HG03280 (cell line): ENCODE results near the gene CDT1.

Source experiments
- ATAC-seq: cut with Tn5 transposase; IDR thresholded peaks from one replicate; pipeline ENCODE4 v1.9.1; 2021; ENCODE audit warnings: mild to moderate bottlenecking, moderate library complexity; ENCODE audit not compliant: unreplicated experiment

CDT1 gene

DNA sequence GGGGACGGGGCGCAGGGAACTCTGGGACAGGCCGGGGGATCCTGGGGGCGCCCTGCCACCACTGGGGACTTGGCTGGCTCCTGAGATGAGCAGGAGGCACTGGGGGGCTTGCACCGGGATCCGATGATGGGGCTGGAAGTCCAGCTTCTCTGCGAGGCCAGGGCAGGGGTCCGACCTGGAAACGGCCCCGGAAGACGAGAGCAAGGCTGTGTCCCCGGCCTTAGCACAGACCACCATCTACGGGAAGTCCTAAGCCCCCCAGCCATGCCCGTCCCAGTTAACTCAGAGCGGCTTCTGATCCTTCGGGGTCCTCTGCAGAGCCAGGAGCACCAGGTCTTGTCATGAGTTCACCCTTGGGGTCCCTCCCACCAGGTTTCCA is 573 bp downstream of the CDT1 start:
- ATAC-seq = no peak

DNA sequence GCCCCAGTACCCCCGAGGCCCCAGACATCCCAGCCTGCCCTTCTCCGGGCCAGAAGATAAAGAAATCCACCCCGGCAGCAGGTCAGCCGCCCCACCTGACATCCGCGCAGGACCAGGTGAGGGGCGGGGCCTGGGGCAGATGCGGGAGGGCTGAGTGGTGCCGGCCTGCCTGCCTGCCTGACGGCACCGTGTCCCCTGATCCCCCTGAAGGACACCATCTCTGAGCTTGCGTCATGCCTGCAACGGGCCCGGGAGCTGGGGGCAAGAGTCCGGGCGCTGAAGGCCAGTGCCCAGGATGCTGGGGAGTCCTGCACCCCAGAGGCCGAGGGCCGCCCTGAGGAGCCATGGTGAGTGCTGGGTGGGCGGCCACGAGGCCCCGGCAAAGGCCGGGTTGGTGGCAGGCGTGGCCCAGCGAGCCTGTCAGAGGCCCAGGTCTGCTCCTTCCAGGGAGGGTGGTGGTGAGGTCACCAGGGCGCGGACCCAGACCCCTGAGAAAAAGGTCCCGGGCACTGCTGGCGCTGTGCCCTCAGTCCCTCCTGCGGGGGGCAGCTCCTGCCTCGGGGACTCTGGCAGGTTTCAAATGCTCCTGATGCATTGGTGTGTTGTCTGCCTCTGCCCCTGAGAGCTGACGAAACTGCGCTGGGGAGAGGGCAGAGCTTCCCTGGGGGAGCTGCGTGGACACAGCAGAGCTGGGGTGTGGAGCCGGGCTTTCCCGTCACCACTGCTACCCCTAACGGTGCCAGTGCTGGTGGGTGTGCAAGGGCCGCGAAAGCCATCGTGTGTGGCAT is 1.2 kb downstream of the CDT1 start:
- ATAC-seq = no peak

- no peak for ATAC-seq
These were observed 1.7 kb downstream of the CDT1 start for GRCh38 chr16:88805340-88805715.

DNA sequence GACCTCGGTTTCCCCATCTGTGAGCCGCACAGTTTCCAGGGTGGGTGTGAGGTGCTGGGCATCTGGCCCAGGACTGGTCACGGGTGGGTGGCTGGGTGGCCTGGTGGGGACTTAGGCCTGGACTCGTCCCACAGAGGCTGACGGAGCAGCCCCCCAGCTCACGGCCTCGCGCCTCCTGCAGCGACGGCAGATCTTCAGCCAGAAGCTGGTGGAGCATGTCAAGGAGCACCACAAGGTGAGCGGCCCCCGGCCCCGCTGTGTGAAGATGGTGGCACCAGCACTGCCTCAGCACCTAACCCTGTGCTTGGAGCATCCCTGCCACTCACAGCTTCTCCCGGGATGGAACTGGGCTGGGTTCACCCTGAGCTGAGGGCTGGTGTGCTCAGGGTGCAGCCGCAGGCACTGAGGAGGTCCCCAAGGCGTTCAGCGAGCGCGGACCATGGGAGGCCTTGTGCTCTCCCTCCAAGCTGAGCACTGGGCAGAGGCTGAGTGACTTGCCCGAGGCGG is 2.4 kb downstream of the CDT1 start:
- no peak for ATAC-seq

GRCh38 chr16:88806491-88807111 is 3.0 kb downstream of the CDT1 start:
- no peak for ATAC-seq

DNA sequence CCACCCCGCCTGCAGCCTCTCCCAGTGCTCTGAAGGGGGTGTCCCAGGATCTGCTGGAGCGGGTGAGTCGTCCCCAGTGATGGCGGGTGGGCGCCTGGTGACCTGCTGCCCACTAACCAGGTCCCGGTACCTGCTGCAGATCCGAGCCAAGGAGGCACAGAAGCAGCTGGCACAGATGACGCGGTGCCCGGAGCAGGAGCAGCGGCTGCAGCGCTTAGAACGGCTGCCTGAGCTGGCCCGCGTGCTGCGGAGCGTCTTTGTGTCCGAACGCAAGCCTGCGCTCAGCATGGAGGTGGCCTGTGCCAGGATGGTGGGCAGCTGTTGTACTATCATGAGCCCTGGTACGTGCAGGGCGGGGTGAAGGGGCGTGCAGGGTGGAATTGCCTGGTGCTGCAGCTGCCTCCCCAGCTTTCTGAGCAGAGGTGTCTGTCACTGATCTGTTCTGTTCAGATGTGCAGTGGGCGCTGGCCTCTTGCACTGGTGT is 3.6 kb downstream of the CDT1 start:
- no peak for ATAC-seq

DNA sequence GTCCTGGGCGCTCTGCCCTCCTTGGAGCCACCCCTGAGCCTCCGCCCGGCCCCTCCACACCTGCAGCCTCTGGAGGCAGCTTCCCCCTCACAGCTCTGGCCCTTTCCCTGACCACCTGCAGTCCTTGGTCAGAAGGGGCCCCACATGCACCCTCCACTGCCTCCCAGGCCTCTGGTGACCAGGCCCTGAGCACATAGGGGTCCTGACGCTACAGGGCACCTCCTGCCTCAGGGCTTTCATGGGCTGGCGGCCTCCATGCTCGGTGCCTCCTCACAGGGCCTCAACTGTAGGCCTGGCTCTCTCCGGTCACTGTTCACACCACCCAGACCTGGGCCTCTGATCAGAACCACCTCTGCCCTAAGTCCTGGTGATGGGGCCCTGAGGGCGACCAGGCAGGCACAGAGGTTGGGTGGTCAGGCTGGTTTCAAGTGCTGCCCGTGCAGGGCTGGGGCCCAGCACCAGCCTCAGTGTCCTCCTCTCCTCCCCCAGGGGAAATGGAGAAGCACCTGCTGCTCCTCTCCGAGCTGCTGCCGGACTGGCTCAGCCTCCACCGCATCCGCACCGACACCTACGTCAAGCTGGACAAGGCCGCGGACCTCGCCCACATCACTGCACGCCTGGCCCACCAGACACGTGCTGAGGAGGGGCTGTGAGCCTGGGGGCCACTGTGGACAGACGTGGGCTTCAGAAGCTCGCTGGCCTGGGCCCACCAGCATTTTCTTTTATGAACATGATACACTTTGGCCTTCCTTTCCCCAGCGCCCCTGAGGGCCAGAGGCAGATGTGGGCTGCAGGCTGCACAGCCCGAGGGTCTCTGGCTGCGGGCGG is 4.3 kb downstream of the CDT1 start:
- ATAC-seq = no peak

DNA sequence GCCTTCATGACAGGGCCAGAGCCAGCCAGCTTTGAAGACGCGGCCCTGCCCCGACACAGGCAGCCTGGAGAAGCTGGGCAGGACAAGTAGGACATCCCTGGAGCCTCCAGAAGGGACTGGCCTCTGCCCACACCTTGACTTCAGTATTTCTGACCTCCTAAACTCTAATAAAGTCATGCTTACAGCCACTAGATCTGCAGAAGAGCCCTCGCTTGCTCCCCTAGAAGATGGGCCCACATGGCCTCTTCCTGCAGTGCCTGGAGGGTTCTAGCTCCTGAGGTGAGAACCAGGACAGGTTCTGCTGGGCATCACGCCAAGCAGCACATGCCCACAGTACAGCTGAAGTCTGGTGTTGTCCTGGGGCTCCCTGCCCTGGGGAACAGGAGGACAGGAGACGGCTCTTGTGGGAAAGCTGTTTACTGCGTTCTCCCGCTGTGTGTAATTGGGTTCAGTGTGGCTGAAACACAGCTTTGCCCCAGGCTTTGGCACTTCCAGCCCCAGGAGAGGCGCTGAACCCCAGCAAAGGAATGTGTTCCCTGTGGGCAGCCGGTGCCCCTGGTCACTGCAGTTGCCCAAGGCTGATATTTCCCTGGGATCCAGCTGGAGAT is 5.6 kb downstream of the CDT1 start:
- no peak for ATAC-seq

- ATAC-seq = no peak
These were observed 6.1 kb downstream of the CDT1 start for GRCh38 chr16:88809676-88810165.

GRCh38 chr16:88810166-88810911 is 6.8 kb downstream of the CDT1 start:
- no peak for ATAC-seq

GRCh38 chr16:88810912-88811768 is 7.6 kb downstream of the CDT1 start:
- ATAC-seq = peak; percentile 55

- ATAC-seq = peak; percentile 72
These were observed 8.4 kb downstream of the CDT1 start, which contains the start of gene APRT for GRCh38 chr16:88811769-88812512. TSS of gene APRT (minus strand) at chr16:88811928. CDS start at chr16:88811899, 29 bp downstream.

DNA sequence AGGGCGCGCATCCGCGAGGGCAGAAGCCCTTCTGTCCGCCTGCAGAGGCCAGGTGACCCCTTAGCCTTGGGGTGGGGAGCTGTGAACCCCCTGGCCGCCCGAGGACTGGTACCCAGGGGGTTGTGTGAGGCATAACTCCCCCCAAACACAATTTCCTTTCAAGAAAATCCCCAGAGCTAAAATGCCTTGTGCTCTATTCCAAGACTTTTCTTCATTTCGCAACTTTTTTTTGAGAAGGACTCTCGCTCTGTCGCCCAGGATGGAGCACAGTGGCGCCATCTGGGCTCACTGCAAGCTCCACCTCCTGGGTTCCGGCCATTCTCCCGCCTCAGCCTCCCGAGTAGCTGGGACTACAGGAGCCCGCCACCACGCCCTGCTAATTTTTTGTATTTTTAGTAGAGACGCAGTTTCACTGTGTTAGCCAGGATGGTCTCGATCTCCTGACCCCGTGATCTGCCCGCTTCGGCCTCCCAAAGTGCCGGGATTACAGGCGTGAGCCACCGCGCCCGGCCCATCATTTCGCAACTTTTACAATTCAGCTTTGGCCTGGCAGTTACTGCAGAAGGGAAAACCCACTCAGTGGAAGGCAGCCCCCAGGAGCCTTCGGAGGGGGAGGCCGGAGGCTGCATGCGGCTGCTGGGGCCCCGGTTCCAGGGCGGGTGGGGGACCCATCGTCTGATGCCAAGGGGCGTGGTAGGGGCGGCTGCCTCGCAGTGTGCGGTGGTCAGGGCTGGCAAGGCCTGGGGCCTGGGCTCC is 9.1 kb downstream of the CDT1 start:
- ATAC-seq = no peak

DNA sequence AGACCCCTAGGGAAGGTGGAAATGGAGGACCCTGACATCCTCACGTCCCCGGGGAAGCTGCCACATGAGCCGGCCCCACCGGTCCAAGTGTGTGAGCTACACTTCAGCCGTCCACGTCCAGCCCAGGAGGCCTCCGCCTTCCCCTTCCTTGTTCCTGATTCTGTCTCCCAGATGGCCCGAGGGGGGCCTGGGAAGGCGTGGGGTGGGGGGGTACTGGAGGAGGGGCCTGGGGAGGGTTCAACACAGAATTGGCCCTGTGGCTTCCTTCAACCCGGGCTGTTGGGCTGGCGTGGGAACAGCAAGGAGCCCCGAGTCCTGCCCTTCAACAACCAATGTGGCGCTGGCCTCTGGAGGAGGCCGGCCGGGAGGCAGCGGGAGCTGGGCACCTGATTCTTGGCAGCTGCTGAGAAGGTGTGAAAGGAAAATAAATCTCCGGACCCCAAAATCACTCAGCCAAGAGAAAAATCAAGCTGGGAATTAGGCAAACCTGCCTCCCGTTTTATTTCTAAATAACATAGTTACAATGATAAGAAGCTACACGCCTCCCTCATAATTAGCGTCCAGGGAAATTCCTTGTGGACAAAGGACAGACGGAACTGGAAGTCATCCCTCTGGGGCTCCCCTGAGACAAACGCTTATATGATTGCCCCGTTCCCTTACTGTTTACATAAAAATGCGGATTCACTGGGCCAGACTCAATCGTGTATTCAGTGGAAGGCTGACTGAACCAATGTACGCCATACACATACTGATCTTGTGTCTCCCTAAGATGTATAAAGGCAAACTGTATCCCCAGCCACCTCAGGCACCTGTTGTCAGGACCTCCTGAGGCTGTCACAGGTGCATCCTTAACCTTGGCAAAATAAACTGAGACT is 9.9 kb downstream of the CDT1 start:
- no peak for ATAC-seq

- no peak for ATAC-seq
These were observed 10.5 kb downstream of the CDT1 start for GRCh38 chr16:88814144-88814502.

- no peak for ATAC-seq
These were observed 11.6 kb downstream of the CDT1 start for GRCh38 chr16:88815227-88815626.
